Choroid plexus epithelial cell (primary cell): Measurements from ENCODE around the gene SLC35F3.

ENCODE experiments used
- DNase-seq: peaks from one replicate; pipeline ENCODE4 v3.0.0-alpha.2; 2010; ENCODE audit warnings: low read depth
- H3K4me3 ChIP-seq: 2 replicates; pipeline ENCODE4 v1.5.1; 2011; ENCODE audit warnings: low read depth, mild to moderate bottlenecking, control low read depth, low read length, moderate library complexity
- TF ChIP-seq, protein P1 (sequence below): conservative IDR thresholded peaks from 2 replicates; pipeline ENCODE4 v1.5.1; 2011; ENCODE audit warnings: low read depth, mild to moderate bottlenecking, control low read depth, inconsistent platforms, low read length, moderate library complexity

The SLC35F3 gene

DNA sequence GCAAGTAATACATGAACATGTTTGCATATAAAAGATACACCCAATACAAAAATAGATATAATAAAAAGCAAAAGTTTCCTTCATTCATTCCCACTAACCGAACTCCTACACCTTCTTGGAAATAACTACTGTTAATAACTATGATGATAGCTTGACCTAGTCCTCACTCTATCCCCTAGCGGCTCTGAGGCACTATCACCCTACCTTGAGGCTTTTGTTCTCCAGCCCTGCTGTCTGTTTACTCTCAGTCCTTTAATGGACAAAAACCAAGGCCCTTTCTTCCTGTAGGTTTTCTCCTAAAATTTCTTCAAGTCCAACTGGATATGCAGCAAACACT is 186.6 kb downstream of the SLC35F3 start:
- TF ChIP-seq, protein P1, sequence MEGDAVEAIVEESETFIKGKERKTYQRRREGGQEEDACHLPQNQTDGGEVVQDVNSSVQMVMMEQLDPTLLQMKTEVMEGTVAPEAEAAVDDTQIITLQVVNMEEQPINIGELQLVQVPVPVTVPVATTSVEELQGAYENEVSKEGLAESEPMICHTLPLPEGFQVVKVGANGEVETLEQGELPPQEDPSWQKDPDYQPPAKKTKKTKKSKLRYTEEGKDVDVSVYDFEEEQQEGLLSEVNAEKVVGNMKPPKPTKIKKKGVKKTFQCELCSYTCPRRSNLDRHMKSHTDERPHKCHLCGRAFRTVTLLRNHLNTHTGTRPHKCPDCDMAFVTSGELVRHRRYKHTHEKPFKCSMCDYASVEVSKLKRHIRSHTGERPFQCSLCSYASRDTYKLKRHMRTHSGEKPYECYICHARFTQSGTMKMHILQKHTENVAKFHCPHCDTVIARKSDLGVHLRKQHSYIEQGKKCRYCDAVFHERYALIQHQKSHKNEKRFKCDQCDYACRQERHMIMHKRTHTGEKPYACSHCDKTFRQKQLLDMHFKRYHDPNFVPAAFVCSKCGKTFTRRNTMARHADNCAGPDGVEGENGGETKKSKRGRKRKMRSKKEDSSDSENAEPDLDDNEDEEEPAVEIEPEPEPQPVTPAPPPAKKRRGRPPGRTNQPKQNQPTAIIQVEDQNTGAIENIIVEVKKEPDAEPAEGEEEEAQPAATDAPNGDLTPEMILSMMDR, result no peak
- DNase-seq, result no peak
- H3K4me3 ChIP-seq, result no peak overlapping the region

DNA sequence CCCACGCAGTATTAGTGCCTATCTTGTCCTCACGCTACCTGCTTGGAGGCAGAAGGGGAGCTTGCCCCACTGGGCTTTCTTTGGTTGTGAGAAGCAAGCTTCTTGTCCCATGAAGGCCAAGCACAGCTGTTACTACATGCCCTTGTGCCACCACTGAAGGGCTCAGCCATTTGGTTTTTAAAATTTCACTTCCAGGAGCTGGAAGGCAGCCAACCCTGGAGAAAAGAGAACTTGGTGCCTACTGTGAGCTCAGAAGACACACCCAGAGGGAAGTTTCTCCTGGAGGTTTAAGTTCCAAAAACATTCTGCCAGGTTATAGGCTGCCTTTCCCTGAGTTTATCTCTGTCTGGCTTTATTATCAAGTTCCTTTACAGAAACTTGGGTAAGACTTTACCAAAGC is 187.4 kb downstream of the SLC35F3 start:
- DNase-seq, result no peak
- H3K4me3 ChIP-seq, result no peak overlapping the region
- TF ChIP-seq, protein P1, result no peak

DNA sequence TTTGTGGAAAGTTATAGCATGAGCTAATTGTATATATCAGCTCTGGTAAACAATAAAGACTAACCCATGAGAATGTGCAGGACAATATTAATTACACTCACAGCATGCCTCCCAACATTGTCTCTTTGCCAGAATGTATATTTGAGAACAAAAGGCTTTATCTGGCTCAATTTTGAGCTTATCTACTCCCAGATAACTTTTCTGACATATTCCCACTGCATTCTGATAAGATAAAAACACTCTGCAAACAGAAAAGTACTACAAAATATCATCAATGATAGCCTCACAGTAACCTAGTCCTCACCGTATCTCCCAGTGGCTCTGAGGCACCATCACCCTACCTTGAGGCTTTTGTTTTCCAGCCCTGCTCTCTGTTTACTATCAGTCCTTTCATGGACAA is 188.6 kb downstream of the SLC35F3 start:
- no peak overlapping the region for H3K4me3 ChIP-seq
- no peak for DNase-seq
- TF ChIP-seq, protein P1, result no peak

DNA sequence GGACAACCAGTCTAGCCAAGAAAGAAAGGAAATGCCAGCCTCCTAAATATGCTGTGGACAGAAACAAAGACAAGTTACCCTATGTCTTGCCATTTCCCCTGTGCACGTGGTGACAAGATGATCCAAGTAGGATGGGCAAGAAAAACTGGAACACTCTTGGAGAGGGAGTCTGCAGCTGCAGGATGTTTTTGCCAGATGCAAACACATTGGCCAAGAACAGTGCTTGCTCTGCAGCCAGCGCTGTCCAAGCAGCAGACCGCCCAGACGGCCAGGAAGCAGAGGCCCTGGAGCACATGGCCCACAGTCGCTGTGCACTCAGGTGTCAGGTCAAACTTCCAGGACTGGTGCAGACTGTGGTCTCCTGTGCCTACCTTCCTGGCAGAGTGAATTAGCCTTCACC is 189.3 kb downstream of the SLC35F3 start:
- TF ChIP-seq, protein P1, result no peak

DNA sequence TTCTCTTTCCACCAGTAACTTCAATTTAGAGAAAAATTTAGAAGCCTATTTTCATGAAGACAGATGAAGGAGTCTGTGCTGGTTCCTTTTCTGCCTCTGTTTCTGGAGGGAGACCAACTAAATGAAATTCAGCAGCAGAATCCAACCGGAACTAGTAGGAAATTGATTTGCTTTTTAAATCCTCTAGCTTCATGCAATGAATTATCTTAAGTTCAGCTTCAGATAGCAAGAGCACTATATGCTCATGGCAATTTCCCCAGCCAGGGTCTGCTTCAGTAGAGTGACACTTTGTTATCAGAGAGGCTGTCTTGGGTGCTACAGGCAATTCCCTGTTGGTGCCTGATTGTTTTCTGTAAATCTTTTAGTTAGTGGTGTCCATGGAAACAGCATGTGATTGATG is 189.7 kb downstream of the SLC35F3 start:
- no peak for DNase-seq
- H3K4me3 ChIP-seq, result no peak overlapping the region
- TF ChIP-seq, protein P1, result no peak

More for the DNA sequence above, 189.3 kb downstream of the SLC35F3 start:
- H3K4me3 ChIP-seq, result no peak overlapping the region
- no peak for DNase-seq

DNA sequence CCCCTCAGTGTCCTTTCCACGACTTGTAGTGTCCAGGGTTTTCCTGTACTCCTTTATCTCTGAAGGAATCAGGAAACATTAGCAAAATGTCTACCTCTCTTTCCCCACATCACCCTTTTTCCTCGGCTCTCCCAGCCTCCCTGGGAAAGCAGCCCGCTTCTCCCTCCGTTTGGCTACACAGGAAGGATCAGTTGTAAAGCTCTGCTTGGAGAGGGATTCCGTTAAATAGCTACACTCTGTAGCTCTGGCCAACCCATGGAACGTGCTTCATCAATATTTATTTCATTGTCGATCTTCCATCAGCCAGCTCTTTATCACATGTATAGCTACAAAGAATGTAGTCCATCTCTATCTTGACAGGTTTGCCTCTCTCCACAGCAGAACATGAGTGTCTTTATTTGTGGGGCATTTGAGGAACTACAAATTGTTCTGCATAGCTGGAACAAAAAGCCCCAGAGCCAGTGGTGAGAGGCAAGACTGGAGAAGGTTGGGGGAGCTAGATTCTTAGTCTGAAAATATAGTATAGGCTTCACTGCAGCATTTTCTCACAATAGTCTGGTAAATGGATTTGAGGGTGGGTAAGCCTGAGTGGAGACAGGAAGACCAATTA is 191.8 kb downstream of the SLC35F3 start:
- TF ChIP-seq, protein P1, result no peak
- no peak for DNase-seq
- H3K4me3 ChIP-seq, result no peak overlapping the region

DNA sequence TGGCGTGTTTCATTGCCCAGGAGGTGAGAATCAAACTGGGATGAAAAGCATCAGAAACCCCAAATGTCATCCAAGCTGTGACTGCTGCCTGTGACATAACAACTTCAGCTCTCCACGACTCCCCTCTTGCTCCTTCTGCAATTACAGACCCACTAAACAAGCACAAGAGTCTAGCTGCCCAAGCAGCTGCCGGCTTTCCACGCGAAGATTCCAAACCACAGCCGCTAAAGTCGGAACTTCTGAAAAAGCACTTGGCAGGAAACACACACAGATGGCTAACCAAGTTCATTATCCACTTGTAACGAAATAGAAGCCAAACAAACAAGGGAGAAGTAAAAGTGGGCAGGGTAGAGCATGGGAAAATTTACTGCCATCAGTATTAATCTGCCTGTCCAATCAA is 198.1 kb downstream of the SLC35F3 start:
- DNase-seq, result no peak
- H3K4me3 ChIP-seq, result no peak overlapping the region
- TF ChIP-seq, protein P1, result no peak
